ENCODE results near the gene SHC1. TPM values are rescaled to one million over a fixed set of nuclear protein-coding genes. Genes with fewer than 3 reads are reported as not detected.
A peak's percentile ranks its signal among the peaks of the same experiment; 100 is the strongest.

Gene SHC1
- total RNA-seq, 1 experiment from 2014 or later: 107 TPM

- Histone ChIP-seq H3K4me3 (ENCODE audit: low read length) (peak within 1 kb of the TSS; percentile 83), H3K4me1 (ENCODE audit: insufficient read depth, low read length) (peaks cover 57% of the 10 kb centered on the region), H3K4me2 (ENCODE audit: low read length) (peak within 1 kb of the TSS; percentile 98), H3K9me2 (replicated peaks; ENCODE audit: low read length) (no peaks in the 10 kb centered on the region), H4K20me1 (ENCODE audit: low read length) (0 out of 2 replicates have a peak, but pooled peaks cover 3% of the 10 kb centered on the region), H2AFZ (ENCODE audit: low read length) (peak within 1 kb of the TSS; percentile 68), H3K79me2 (ENCODE audit: low read length) (peaks cover 51% of the 10 kb centered on the region), H3K9me3 (ENCODE audit: low read length) (no peaks in the 10 kb centered on the region), H3K27me3 (ENCODE audit: low read length) (no peaks in the 10 kb centered on the region), H3F3A (ENCODE audit: low read length, unreplicated experiment) (peaks cover 4% of the 10 kb centered on the region), H3K27ac (ENCODE audit: low read length) (peak within 1 kb of the TSS; percentile 88), H3K36me3 (ENCODE audit: low read depth, low read length) (peaks cover 9% of the 10 kb centered on the region; the same call in 1 of the 2 replicates), H3K9ac (ENCODE audit: low read length) (peak within 1 kb of the TSS; percentile 74)
- ATAC-seq: peak; percentile 1
- DNase-seq: peak; percentile 30
- POLR2A ChIA-PET (ENCODE audit: unreplicated experiment): interaction anchor here (0.5 to 0.6 kb wide), 4 partner anchors 17 to 956 kb away, joined by 3 to 8 read pairs (median 6); no protein-coding TSS in a partner anchor
- TSS peak; percentile 47 for BruUV-seq (replicated peaks)
- CTCF ChIA-PET: interaction anchor here (0.6 to 4.1 kb wide), 5 partner anchors 15 to 127 kb away, joined by 5 to 16 read pairs (median 10); partner anchors contain the start of gene PYGO2
- TF ChIP-seq EZH2phosphoT487 (IDR thresholded peaks at IDR 0.05; ENCODE audit: borderline replicate concordance, low read length): no peak
- no peak for TF ChIP-seq CTCF (conservative IDR thresholded peaks at IDR 0.05; ENCODE audit: low read depth, low read length)
- intact Hi-C loops (cut with micrococcal nuclease): loop anchor here (2.0 kb wide), 2 partner anchors 48 to 82 kb away; partner anchors contain the start of gene ADAM15
Measured at GRCh38 chr1:155002464-155003226, 32.1 kb upstream of the SHC1 start, which contains the start of gene ZBTB7B. ZBTB7B (plus strand) TSS chr1:155002802; CDS start chr1:155014661, 11,859 bp downstream.

GRCh38 chr1:155001675-155002463, 31.3 kb upstream of the SHC1 start:
- H3K27ac ChIP-seq (ENCODE audit: low read length): peak overlapping the region; percentile 77
- POLR2A ChIA-PET (ENCODE audit: unreplicated experiment): interaction anchor here (0.6 kb wide), 1 partner anchor 18 kb away, joined by 8 read pairs; no protein-coding TSS in a partner anchor
- no peaks in the 10 kb centered on the region for H3K27me3 ChIP-seq (ENCODE audit: low read length)
- TF ChIP-seq EZH2phosphoT487 (IDR thresholded peaks at IDR 0.05; ENCODE audit: borderline replicate concordance, low read length): no peak
- no peak for TF ChIP-seq EZH2 (IDR thresholded peaks at IDR 0.05; ENCODE audit: low read length, unreplicated experiment)
- peak; percentile 81 for TF ChIP-seq CTCF (conservative IDR thresholded peaks at IDR 0.05; ENCODE audit: low read depth, low read length)
- H3K9me3 ChIP-seq (ENCODE audit: low read length): no peaks in the 10 kb centered on the region
- H3K9ac ChIP-seq (ENCODE audit: low read length): peak overlapping the region; percentile 70
- H4K20me1 ChIP-seq (ENCODE audit: low read length): no peaks in the 10 kb centered on the region
- H2AFZ ChIP-seq (ENCODE audit: low read length): peak overlapping the region; percentile 68
- no TSS peak for BruUV-seq (replicated peaks)
- CTCF ChIA-PET: interaction anchor here (0.6 to 4.1 kb wide), 5 partner anchors 16 to 128 kb away, joined by 5 to 16 read pairs (median 10); partner anchors contain the start of gene PYGO2
- DNase-seq (peak; percentile 99), ATAC-seq (peak; percentile 54)
- peaks cover 9% of the 10 kb centered on the region; the same call in 1 of the 2 replicates for H3K36me3 ChIP-seq (ENCODE audit: low read depth, low read length)
- no peaks in the 10 kb centered on the region for H3K9me2 ChIP-seq (replicated peaks; ENCODE audit: low read length)
- peak overlapping the region; percentile 97 for H3K4me2 ChIP-seq (ENCODE audit: low read length)
- peak overlapping the region; percentile 83 for H3K4me3 ChIP-seq (ENCODE audit: low read length)
- intact Hi-C loops (cut with micrococcal nuclease): loop anchor here (1.0 to 2.0 kb wide), 5 partner anchors 19 to 83 kb away; partner anchors contain the start of genes ADAM15, CKS1B, FLAD1 and PYGO2
- H3K4me1 ChIP-seq (ENCODE audit: insufficient read depth, low read length): peaks cover 49% of the 10 kb centered on the region
- peaks cover 4% of the 10 kb centered on the region for H3F3A ChIP-seq (ENCODE audit: low read length, unreplicated experiment)
- H3K79me2 ChIP-seq (ENCODE audit: low read length): peaks cover 43% of the 10 kb centered on the region
